Activated naive CD4-positive, alpha-beta T cell (primary cell): ENCODE results near the gene OR4C45.
"Not testable (repeated sequence)": the region's sequence is repeated elsewhere in the genome, so short reads cannot be mapped to it uniquely, and the experiment has no call there.

ENCODE experiments used
- DNase-seq, 4 experiments: peaks; one replicate each; lab custom pipeline; 2025; lab: John Stamatoyannopoulos, UW

OR4C45 gene

DNA sequence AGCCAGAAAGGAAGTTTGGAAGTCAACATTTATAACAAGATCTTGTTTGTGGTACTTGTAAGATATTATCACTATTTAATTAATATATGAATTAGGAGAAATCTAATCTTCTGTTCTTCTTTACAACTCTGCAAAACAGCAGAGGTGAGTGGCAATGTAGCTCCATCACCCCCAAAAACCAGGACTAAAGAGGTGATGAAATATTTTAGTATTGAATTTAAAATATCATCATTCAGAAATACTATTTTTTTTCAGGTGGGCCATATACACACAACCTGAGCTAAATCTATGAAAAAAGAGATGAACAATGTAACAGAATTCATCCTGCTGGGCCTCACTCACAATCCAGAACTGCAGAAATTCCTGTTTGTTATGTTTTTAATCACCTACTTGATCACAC lies at the start of gene OR4C45:
OR4C45 (plus strand) TSS at position 301 of the 400 bp plus-strand sequence.
- DNase-seq = no peak

DNA sequence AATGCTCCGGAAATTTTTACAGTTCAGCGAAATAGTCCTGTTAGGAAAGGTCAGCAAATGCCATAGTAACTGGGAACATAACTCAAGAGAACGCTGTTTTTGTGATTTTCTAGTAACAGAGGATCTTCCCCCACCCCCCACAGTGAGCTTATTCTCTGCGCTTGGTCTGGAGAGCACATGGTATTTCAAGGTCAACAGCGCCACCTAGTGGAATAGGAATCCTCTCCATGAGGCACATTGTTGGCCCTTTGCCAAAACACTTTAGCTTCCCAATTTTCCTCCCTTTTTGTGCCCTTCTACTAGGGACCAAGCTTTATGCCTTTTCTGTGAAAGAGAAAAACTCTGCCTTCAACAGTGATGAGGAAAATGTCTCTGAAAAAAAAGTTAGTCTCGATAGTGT lies 37.1 kb upstream of the OR4C45 start:
- no peak for DNase-seq

DNA sequence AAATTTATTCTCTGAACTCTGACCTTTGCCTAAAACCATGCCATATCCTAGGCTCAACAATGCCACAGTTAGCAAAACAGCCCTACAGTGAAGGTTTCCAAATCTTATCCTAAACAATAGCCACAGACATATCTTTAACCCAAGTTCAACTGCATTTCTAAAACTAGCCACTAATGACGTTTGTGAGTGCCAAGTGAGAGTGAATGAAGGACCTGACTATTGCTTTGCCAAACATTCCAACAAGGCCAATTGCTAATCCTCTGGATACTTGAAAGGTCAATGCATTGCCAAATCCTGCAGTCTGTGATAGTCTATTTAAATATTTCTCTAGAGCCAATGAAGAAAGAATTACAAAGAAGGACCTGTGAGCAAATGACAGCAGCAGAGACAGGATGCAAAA lies 2.5 kb upstream of the OR4C45 start:
- DNase-seq = no peak

DNA sequence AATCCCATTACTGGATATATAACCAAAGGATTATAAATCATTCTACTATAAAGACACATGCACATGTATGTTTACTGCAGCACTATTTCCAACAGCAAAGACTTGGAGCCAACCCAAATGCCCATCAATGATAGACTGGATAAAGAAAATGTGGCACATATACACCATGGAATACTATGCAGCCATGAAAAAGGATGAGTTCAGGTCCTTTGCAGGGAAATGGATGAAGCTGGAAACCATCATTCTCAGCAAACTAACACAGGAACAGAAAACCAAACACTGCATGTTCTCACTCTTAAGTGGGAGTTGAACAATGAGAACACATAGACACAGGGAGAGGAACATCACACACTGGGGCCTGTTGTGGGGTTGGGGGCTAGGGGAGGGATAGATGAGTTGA lies 3.6 kb downstream of the OR4C45 start:
- DNase-seq = not testable (repeated sequence)

DNA sequence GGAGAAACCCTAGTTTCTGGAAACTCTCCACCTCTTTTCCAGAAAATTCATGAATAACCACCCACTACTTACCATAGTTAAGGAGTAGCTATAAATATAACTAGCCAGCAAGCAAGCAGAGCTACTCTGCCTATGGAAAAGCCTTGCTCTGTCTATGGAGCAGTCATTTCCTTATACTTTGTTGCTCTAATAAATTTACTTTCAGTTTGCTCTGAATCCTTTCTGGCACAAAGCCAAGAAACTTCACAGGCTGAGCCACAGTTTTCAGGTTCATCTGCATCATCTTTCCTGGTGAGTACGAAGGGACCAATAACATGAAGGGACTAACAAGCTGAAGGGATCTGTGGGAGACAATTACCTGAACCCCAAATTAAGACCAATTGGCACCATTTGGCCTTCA lies 4.6 kb downstream of the OR4C45 start:
- no peak for DNase-seq

DNA sequence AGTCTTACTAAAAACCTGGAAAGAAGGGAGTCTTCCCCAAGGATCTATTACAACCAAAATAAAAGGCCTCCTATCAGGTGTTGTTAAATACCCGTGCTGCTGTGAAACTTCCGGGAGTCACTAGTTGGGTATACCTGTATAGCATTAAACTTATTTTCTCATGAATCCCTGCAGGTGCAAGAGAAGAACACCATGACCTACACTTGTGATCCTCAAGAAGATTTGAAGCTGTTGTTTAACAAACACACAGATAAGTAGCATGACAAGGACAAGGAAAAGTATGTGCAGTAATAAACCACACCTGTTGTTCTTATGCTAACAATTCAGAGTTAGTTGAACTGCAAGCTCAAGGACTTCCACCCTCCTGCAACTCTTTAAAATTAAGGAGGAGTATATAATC lies 12.0 kb downstream of the OR4C45 start:
- DNase-seq = no peak

DNA sequence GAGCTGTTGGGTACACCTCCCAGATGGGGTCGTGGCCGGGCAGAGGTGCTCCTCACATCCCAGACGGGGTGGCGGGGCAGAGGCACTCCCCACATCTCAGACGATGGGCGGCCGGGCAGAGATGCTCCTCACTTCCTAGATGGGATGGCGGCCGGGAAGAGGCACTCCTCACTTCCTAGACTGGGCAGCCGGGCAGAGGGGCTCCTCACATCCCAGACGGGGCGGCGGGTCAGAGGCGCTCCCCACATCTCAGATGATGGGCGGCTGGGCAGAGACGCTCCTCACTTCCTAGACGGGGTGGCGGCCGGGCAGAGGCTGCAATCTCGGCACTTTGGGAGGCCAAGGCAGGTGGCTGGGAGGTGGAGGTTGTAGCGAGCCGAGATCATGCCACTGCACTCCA lies 30.4 kb downstream of the OR4C45 start:
- DNase-seq = not testable (repeated sequence)

DNA sequence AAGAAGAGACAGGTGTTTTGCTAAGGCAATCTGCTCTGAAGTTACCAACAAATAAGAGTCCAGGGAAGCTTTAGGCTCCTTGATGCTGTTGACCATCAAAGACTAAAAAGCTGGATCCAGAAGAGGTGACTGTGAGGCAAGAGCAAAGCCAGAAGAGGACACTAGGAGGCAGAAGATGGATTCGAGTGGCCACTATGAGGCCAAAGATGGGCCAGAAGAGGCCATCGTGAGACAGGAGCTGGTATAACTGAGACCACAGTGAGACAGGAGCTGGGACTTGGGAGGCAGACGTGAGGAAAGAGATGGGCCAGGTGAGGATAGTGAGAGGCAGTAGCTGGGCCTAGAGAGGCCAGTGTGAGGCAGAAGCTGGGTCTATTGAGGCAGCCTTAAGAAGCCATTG lies 37.7 kb downstream of the OR4C45 start:
- no peak for DNase-seq

DNA sequence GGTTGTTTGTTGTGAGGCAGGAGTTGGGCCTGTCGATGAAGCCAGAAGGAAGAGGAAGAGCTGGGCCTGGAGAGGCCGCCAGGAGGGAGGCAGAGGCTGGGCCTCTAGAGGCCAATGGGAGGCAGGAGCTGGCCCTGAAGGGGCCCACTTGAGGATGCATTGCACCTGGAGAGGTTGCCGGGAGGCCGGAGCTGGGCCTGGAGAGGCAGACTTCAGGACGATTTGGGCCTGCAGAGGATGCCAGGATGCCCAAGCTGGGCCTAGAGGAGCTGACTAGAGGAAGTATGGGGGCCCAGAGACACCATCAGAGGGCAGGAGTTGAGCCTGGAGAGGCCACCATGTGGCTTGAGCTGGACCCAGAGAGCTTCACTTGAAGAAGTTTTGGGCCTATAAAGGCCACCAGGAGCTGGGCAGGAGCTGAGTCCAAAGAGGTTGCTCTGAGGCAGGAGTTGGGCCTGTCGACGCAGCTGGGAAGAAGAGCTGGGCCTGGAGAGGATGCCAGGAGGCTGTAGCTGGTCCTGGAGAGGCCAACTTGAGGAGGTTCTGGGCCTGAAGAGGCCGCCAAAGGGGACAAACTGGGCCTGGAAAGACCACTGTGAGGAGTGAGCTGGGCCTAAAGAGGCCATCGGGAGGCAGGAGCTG lies 39.0 kb downstream of the OR4C45 start:
- no peak for DNase-seq

DNA sequence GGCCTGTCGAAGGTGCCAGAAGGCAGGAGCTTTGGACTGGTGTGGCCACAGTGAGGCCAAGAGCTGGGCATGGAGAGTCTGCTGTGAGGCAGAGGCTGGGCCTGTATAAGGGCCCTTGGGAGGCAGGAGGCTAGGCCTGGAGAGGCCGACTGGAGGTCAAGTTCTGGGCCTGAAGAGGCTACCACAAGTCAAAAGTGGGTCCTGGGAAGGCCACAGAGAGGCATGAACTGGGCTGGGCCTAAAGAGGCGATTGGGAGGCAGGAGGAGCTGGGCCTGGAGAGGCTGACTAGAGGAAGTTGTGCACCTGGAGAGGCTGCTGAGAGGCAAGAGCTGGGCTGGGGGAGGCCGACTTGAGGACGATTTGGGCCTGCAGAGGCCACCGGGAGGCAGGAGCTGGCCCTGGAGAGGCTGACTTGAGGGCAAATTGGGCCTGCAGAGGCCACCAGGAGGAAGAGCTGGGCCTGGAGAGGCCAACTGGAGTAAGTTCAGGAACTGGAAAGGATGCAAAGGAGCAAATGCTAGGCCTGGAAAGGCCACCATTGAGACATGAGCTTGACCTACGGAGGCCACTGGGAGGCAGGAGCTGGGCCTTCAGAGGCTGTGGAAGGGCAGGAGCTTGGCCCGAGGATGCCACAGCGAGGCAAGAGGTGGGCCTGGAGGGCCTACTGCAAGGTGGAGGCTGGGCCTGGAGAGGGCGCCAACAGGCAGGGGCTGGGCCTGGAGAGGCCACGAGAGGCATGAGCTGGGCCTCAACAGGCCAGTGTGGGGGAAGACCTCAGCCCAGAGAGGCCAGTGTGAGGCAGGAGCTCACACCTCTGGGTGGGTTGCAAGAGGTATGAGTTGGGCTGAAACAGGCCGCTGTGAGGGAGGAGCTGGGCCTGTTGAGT lies 39.8 kb downstream of the OR4C45 start:
- no peak for DNase-seq

DNA sequence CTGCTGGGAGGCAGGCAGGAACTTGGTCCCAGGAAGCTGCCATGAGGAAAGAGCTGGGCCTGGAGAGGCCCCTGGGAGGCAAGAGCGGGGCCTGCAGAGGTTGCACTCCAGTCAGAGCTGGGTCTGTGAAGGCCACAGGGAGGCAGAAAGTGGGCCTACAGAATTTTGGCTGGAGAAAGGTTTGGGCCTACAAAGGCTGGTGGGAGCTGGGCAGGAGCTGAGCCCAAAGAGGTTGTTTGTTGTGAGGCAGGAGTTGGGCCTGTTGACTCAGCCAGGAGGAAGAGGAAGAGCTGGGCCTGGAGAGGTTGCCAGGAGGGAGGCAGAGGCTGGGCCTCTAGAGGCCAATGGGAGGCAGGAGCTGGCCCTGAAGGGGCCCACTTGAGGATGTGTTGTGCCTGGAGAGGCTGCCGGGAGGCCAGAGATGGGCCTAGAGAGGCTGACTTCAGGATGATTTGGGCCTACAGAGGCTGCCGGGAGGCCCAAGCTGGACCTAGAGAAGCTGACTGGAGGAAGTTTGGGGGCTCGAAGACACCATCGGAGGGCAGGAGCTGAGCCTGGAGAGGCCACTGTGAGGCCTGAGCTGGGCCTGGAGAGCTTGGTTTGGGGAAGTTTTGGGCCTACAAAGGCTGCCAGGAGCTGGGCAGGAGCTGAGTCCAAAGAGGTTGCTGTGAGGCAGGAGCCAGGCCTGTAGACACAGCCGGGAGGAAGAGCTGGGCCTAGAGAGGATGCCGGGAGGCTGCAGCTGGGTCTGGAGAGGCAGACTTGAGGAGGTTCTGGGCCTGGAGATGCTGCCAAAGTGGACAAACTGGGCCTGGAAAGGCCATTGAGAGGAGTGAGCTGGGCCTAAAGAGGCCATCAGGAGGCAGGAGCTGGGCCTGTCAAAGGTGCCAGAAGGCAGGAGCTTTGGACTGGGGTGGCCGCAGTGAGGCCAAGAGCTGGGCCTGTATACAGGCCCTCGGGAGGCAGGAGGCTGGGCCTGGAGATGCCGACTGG lies 40.7 kb downstream of the OR4C45 start:
- no peak for DNase-seq

DNA sequence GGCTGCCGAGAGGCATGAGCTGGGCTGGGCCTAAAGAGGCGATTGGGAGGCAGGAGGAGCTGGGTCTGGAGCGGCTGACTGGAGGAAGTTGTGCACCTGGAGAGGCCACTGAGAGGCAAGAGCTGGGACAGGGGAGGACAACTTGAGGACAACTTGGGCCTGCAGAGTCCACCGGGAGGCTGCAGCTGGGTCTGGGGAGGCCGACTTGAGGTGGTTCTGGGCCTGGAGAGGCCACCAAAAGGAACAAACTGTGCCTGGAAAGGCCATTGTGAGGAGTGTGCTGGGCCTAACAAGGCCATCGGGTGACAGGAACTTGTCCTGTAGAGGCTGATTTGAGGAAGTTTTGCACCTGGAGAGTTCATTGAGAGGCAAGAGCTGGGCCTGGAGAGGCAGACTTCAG lies 41.5 kb downstream of the OR4C45 start:
- no peak for DNase-seq

DNA sequence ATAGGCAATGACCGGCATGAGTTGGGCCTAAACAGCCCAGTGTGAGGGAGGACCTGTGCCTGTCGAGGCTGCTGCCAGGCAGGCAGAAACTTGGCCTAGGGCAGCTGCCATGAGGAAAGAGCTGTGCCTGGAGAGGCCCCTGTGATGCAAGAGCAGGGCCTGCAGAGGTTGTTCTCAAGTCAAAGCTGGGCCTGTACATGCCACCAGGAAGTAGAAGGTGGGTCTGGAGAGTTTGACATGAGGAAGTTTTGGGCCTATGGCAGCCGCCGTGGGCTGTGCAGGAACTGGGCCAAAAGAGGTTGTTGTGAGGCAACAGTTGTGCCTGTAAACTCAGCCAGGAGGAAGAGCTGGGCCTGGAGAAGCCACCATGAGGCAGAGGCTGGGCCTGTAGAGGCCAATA lies 43.2 kb downstream of the OR4C45 start:
- no peak for DNase-seq

DNA sequence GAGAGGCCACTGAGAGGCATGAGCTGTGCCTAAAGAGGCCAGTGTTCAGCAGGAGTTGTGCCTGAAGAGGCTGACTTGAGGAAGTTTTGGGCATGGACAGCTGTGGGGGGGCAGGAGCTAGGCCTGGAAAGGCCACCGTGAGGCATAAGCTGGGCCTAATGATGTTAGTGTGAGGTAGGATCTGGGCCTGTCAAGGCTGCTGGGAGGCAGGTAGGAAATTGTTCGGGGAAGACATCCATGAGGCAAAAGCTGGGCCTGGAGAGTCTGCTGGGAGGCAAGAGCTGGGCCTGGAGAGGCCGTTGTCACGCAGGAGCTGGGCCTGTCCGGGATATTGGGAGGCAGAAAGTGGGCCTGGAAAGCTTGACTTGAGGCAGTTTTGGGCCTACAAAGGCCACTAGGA lies 44.9 kb downstream of the OR4C45 start:
- no peak for DNase-seq

DNA sequence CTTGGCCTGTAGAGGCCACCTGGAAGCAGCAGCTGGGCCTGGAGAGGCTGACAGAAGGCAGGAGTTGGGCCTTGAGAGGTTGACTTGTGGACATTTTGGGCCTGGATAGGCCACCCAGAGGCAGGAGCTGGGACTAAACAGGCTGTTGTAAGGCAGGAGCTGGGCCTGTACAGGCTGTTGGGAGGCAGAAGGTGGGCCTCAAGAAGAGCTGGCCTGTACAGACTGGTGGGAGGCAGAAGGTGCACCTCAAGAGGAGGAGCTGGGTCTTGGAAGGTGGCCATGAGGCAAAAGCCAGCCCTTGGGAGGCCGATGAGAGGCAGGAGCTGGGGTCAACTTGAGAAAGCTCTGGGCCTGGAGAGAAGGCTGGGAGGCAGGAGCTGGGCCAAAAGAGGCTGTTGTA lies 45.3 kb downstream of the OR4C45 start:
- no peak for DNase-seq

DNA sequence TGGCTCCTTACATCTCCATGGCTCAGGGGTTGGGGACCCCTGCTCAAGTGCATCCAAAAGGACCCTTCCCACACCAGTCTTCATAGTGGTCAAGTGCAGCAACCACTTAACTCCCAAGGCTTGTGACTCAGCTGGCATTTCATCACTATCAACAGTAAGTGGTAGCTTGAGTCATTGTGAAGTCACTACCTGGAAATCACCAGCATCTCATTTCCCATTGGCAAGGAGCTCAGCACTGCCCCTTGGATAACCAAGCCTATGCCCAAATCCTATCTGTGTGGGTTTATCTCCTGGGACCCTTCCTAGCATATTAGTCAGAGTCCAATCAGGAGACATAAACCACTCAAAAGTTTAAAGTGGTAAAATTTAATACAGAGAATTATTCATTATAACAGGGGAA lies 46.3 kb downstream of the OR4C45 start:
- DNase-seq = not testable (repeated sequence)

DNA sequence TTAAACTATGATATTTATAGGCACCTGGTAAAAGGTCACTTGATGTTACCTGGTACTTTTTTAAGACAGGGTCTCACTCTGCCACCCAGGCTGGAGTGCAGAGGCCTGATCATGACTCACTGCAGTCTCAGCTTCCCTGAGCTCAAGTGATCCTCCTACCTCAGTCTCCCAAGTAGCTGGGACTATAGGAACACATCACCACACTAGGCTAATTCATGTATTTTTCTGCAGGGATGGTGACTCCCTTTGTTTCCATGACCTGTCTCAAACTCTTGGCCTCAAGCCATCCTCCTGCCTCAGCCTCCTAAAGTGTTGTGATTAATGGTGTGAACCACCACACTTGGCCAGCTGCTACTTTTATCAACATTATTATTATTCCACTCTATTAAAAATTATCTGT lies 47.6 kb downstream of the OR4C45 start:
- no peak for DNase-seq
